ENCODE data around the gene RGPD3.
A peak's percentile ranks its signal among the peaks of the same experiment; 100 is the strongest.
"Not testable (repeated sequence)": the region's sequence is repeated elsewhere in the genome, so short reads cannot be mapped to it uniquely, and the experiment has no call there.

The RGPD3 gene

DNA sequence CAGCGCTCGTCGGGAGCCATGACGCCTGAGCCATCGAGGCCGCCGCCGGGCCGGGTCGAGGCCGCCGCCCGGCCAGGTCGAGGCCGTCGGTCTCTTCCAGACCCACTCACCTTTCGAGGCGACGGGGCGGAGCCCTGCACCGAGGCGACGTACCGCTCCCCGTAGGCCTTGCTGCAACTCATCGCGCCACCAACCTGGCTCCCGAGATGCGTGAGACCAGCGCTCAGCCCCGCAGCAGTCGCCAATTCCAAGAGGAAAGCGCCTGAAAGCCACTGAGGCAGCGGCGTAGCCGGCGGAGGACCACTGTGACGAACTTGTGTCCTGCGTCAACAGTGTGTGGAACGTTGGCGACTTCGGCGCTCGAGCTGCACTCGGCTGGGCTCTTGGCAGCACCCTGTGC is at the start of gene RGPD3:
Gene RGPD3 (minus strand): TSS at position 307 of the 400 bp plus-strand sequence. CDS start 125 bp downstream, at position 182.
- not testable (repeated sequence) for DNase-seq (ENCODE audit: low read depth)

- DNase-seq (ENCODE audit: low read depth) = no peak
Observed at GRCh38 chr2:106517329-106517728, 49.1 kb upstream of the RGPD3 start.

DNA sequence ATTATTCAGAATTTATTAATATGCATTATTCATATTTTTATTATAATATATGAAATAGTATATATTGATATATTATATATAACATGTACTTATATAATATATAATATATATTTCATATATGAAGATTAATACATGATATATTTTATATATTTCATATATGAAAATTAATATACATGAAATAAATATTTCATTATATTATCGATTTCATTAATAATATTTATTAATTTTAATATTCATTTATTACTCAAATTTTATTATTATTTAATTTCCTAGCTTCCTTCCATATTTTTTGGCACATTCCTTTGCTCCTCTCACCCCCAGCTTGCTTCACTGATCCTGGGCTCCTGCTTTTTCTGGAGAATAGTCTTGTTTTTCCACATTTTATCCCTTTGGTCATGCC is 48.7 kb upstream of the RGPD3 start:
- no peak for DNase-seq (ENCODE audit: low read depth)

DNA sequence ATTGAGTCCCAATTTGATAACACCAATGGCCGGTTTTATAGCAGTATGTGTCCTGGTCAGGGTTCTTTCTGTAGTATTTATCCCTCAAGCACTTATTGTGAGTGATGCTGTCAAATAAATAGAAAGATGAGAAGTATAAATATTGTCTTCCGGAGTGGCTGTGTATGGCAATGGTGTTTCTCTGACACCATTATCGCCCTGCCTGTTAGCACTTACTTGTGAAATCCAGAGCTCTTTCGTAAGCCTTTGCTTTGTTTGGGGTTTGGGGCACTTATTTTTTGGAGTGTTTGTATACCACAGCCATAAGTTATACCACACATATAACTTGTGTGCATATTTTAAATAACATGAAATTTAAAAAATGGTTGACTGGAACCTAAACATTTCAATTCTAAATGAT is 48.2 kb upstream of the RGPD3 start:
- no peak for DNase-seq (ENCODE audit: low read depth)

DNA sequence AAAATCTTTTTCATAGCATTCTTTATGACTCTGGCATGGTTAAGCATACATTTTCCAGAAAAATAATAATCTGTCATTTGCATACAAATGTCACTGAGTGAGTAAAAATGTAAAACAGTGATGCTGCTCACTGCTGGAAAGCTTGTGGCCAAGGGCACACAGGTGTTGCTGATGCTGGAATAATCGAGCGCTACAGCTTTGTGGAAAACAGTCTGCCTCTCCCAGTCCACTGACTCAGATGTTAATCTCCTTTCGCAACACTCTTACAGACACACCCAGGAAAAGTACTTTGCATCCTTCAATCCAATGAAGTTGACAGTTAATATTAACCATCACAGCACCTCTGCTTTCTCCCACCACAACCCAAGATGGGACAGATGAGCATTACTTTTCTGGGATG is 46.6 kb upstream of the RGPD3 start:
- not testable (repeated sequence) for DNase-seq (ENCODE audit: low read depth)

- DNase-seq (ENCODE audit: low read depth) = not testable (repeated sequence)
Observed at GRCh38 chr2:106513391-106513790, 45.2 kb upstream of the RGPD3 start.

DNA sequence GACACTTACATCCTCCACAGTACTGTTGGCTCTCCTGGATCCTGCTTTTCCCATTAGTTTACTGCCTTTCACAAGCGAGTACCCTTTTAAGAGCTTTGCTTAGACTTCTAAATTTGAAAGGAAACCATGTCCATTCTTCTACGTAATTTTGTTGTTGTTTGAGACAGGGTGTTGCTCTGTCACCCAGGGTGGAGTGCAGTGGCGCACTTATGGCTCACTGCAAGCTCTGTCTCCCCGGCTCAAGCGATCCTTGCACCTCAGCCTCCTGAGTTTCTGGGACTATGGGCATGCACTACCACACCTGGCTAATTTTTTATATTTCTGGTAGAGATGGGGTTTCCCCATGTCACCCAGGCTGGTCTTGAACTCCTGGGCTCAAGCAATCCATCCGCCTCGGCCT is 43.7 kb upstream of the RGPD3 start:
- not testable (repeated sequence) for DNase-seq (ENCODE audit: low read depth)

- peak; percentile 63 for DNase-seq (ENCODE audit: low read depth)
Observed at GRCh38 chr2:106511476-106511901, 43.3 kb upstream of the RGPD3 start.

- not testable (repeated sequence) for DNase-seq (ENCODE audit: low read depth)
Observed at GRCh38 chr2:106510791-106511190, 42.6 kb upstream of the RGPD3 start.

DNA sequence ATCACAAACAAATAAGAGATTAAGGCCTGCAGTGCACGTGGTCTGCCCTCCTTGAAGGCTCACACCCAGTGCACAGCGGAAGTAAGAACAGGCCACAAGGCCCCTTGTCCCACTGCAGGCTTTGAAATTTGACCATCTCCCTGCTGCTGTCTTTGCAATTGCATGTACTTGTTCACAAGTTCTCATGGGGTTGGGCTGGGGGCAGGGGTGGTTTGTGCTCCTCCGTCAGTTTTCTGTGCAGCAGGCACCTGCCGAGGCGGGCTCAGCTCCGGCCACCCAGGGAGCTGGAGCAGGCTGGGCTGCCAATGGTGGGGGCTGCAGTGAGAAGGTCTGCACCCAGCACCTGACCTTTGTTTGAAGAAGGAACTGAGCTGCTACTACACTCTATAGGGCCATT is 41.2 kb upstream of the RGPD3 start:
- DNase-seq (ENCODE audit: low read depth) = not testable (repeated sequence)

DNA sequence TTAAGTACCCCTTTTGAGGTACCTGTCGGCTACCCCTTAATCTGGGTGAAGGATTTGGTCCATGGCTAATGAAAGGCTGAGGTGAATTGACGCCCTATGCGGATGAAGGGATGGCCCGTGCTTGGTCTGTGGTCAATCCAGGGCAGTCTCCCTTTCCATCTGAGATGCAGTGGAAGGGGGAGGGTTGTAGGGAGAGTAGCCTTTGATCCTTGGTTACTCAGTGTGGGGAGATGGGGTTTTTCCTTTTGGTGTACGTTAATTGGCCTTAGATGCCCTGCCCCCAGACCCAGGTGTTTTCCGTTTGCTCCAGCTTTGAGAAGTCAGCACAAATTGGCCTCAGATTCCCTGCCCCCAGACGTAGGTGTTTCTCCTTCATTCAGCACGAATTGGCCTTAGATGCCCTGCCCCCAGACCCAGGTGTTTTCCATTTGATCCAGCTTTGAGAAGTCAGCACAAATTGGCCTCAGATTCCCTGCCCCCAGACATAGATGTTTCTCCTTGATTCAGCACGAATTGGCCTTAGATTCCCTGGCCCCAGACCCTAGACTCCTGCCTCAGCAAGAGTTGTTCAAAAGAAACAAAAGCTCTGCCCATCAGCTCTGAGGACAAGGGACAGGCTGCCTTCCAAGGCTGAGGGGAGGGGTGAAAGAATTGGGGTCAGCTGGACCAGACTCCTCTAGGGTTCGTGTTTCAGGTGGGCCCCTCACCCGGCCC is 40.6 kb upstream of the RGPD3 start:
- DNase-seq (ENCODE audit: low read depth) = not testable (repeated sequence)

DNA sequence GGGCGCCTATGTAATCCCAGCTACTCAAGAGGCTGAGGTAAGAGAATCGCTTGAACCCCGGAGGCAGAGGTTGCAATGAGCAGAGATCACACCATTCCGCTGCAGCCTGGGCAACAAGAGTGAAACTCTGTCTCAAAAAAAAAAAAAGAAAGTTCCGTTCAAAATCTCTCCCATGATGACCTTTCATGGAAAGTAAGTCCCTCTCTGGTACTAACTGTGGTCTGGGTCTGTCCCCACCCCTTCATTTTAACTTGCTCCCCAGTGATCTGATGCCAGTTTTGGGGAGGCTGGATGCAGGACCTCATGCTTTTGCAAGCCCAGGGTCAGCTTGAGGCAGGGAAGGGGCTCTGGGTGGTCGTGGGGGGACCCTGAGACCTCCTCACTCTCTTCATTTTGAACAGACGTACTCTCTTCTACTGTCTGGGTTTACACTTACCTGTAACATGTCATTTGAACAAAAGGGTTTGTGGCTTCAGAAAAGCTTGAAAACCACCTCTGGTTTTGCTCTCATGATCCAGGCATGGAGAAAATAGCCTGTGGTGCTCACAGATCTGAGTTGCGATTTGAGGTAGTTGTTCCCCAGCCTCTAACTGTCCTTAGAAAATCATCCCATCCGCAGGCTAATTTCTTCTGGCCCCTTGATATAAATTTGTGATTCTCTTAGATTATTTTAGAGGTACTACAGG is 37.9 kb upstream of the RGPD3 start:
- DNase-seq (ENCODE audit: low read depth) = not testable (repeated sequence)

- DNase-seq (ENCODE audit: low read depth) = not testable (repeated sequence)
Observed at GRCh38 chr2:106504787-106505186, 36.6 kb upstream of the RGPD3 start.

DNA sequence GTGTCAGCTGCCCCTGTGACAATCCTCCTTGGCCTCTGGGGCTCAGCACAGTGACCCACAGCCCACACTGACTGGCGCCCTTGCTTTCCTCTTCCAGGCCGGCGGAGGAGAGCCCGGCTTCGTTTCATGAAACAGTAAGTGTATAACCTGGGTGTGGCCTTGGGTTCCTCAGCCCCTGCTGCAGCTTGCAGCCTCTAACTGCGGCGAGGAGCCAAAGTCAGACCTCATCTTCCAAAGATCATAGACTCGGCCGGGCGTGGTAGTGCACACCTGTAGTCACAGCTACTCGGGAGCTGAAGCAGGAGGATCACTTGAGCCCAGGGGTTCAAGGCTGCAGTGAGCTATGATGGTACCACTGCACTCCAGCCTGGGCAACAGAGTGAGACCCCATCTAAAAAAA is 36.0 kb upstream of the RGPD3 start:
- not testable (repeated sequence) for DNase-seq (ENCODE audit: low read depth)

DNA sequence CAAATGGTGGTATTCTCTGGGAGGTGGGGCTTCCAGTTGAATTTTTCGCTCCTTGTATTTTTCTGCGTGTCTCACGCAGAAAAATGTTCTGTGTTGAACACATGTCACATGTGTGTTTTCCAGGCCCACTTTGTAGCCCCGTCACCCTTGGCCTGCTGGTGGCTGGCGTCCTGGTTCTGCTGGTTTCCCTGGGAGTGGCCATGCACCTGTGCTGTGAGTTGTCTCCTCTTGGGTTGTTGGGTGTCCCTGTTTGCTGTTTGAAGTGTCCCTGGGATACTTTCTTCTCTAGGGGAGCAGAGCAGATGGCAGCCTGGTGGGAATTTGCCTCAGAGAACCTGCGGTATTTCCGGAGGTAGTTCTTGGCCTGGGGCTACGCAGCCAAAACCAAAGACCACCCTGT is 34.1 kb upstream of the RGPD3 start:
- not testable (repeated sequence) for DNase-seq (ENCODE audit: low read depth)

- not testable (repeated sequence) for DNase-seq (ENCODE audit: low read depth)
Observed at GRCh38 chr2:106500350-106500749, 32.1 kb upstream of the RGPD3 start.

GRCh38 chr2:106498549-106498948 is 30.3 kb upstream of the RGPD3 start:
- not testable (repeated sequence) for DNase-seq (ENCODE audit: low read depth)

DNA sequence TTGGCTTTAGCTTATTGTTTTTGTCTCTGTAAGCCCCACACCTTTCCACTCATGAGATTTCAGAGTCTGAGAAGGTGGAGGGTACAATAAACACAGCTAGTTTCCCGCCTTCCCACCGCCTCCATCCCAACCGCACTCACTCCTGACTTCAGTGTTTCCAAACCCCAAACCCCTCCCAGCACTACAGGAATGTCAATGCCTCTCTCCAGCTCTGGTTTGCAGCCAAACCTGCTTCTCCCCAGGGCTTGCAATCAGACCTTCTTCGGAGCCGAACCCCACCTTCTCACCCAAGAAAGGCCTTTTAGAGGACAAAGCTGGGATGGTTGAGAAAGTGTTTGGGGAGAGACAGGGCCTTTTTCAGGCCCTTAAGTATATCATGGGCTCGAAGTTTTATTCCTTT is 24.7 kb upstream of the RGPD3 start:
- not testable (repeated sequence) for DNase-seq (ENCODE audit: low read depth)

DNA sequence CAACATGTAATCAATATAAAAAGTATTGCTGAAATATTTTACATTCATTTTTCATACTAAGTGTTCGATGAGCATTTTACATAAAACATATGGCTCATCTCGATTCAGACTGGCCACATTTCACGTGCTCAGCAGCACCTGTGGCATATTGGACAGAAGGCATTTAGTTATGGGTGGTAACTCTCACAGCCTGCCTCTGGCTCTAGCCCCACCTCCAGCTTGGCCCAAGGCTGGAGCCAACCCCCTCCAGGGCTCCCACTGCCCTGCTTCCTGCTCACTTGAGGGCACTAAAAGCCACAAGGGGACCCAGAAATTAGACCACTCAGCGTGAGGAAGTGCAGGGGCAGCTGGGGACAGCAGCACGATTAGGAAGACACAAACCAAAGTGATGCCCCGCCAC is 24.2 kb upstream of the RGPD3 start:
- DNase-seq (ENCODE audit: low read depth) = not testable (repeated sequence)

DNA sequence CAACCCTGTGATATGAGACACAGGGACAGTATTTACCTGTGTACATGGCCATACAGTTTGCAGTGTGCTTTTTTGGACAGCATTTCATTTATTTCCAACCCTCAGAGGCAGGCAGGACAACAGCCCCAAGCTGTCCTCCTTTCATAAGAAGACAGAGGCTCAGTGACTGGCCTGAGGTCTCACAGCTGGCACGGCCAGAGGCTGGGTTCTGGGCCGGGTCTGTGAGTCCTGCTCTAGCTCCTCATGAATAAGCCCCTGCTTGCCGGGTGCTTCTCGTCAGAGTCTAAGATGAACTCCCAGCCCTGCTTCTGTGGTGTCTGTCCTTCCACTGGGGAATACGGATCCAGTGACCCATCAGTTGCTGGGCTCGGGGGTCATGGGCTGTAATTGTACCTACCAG is 21.5 kb upstream of the RGPD3 start:
- DNase-seq (ENCODE audit: low read depth) = not testable (repeated sequence)

DNA sequence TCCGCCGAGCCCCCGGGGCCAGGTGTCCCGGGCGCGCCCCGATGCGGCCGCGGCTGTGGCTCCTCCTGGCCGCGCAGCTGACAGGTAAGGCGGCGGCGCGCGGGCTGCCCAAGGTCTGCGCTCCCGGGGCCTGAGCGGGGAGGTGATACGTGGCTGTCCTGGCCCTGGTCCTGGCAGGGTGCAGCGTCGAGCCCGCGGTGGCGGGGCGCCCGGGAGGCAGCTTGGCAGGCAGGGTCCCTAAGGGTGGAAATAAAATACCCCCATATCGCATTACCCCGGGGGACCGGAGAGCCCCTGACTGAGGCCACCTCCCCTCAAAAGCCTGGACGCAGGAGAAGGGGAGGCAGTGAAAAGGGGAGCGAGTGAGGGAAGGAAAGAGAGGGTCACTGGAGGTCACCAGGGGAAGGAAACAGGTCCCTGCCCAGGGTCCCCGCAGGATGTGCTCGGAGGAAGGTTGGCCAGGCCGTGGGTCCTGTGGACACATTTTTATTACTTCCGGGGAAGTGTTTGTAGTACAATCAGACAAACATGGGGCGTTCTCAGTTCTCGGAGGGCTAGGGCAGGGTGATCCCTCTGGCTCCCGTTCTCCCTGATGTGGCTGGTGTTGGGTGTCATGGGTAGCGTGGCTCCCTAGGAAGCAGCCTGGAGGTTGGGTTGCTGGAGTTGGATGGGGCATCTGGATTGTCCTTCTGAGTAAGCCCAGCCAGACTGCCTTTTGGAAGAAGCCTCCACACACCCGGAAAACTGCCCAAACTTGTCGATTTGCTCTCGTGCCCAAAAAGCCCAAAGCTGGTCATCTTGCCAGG is 19.4 kb upstream of the RGPD3 start:
- DNase-seq (ENCODE audit: low read depth) = not testable (repeated sequence)

DNA sequence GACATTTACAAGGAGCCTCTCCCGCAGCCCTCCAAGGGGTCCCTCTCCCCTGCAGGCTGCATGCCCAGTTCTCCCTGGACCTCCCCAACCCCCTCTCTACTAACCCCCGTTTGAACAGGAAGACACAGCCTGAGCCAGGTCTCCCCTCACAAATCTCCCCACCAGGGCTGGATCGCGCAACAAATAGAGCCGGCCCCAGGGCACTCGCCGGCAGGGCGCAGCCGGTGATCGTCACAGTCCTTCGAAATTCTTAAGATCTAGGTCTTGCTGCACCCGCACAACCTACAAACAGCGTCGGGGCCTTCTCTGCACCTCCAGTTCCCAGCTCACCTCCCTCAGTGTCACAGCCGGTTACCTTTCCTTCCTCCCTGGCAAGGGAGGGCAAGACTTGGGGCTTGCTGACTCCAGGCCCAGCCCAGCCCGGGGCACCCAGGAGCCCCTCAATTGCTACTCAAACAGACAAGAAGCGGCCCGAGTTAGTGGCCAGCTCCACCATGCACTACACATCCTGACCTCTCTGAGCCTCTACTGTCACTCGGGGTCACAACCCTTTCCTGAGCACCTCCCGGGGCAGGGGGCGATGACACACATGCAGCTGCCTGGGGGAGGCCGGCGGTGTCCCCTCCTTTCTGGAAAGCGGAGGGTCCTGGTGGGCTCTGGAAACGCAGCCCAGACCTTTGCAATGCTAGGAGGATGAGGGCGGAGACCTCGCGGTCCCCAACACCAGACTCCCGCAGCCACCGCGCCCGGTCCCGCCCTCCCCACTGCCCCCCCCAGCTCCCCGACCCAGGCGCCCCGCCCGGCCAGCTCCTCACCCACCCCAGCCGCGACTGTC is 18.6 kb upstream of the RGPD3 start, which contains the start of gene CD8B2:
Gene CD8B2 (plus strand): TSS at position 814 of the 835 bp plus-strand sequence. CDS start 63 bp downstream, outside the sequence.
- not testable (repeated sequence) for DNase-seq (ENCODE audit: low read depth)
